ENCODE data around the gene LUC7L3.
"Not testable (repeated sequence)": the region's sequence is repeated elsewhere in the genome, so short reads cannot be mapped to it uniquely, and the experiment has no call there.

The LUC7L3 gene

DNA sequence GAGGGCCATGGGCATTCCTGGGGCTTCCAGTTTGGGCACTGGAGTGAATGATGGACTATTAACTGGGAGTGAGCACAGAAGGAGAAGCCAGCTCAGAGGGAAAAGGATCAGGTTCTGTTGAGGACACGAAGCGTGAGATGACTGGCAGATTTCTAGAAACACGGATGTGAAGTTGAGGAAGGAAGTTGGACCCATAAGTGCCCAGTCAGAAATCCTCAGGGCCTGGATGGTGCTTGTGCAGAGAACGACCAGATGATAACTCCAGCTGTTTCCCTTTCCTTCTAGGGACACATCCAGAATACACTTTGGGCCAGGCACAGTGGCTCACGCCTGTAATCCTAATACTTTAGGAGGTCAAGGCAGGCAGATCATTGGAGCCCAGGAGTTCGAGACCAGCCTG is 71.2 kb downstream of the LUC7L3 start:
- DNase-seq = no peak

GRCh38 chr17:50792132-50792531 is 72.7 kb downstream of the LUC7L3 start:
- no peak for DNase-seq

DNA sequence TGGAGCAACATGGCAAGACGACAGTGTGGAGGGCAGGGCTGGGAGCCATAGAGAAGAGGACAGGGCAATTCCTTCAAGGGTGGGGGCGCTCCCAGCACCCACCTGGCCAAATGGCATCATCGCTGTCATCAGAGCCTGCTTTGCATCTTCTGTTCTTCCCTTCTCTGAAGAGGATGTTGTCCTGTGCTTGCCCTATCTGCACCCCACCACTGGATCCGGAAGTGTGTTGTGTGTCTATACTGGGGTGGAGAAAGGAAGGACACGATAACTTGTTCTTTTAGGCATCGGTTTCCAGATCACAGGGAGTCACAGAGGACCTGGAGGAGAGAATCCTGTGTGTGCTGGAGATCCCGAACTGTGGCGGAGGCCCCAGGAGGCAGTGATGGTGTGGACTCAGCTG is 73.6 kb downstream of the LUC7L3 start:
- no peak for DNase-seq

DNA sequence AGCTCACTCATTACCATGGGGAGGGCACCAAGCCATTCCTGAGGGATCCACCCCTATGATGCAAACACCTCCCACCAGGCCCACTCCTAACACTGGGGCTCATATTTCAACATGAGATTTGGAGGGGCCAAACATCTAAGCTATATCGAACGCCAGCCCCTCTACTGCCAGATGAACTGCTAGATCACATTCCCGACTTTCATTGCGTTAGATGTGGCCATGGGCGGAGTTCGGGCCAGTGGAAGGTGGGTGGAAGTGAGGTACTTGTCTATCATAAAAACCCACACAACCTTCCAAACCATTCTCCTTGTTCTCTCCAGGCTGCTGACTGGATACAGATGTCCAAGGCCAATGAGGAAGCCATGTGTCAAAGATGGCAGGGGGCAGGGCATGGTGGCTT is 75.0 kb downstream of the LUC7L3 start:
- no peak for DNase-seq

DNA sequence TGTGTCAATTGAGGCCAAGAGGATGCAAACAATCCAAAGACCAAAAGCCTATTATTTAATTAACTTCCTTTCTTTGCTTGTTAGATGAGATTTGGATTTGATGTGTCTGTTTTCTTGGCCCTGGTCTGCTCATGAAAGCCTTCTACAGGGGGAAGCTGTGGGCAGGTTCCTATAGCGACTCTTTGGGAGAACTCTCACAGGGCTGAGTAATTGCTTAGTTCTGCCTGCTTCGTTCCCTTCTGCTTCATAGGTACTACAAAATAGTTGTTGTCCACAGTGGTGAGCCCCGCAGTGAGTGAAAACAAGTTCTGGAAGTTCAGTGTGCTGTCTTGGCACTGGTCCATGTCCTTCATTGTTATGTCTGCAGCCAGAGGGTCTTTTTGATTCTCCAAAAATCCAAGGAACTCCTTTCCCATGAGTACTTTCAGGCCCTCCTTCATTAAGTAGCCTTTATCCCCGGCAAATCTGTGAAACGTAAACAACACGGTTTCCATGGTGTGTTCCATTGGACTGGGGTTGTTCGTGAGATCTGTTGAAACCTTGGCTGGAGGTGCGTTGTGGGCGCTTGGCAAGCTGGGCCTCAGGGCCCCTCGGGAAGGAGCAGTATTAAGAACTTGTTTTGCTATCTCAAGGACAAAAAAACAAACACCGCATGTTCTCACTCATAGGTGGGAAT is 77.9 kb downstream of the LUC7L3 start:
- no peak for DNase-seq

- no peak for DNase-seq
These were observed 79.3 kb downstream of the LUC7L3 start for GRCh38 chr17:50798424-50799288.

- DNase-seq = no peak
These were observed 80.2 kb downstream of the LUC7L3 start for GRCh38 chr17:50799582-50799981.

DNA sequence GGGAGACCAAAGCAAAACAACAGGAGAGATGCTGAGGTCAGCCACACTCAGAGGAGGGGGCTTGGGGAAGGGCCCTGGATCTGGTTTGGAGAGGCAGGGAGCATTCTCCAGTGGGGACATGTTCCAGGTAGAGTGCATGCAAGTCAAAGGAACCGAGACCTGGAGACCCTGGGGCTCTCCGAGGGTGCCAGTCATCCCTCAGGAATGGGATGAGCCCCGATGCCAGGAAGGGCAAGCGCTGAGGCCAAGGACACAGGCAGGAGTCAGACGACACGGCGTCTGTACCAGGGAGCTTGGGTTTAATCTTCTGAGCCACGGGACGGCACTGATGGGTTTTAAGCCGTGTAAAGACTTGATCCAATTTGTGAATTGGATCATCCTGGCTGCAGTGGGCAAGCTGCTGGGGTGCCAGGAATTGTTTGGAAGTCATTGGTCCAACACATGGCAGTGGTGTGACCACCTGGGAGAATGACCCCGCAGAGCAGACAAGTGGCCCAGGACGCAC is 80.8 kb downstream of the LUC7L3 start:
- DNase-seq = no peak

DNA sequence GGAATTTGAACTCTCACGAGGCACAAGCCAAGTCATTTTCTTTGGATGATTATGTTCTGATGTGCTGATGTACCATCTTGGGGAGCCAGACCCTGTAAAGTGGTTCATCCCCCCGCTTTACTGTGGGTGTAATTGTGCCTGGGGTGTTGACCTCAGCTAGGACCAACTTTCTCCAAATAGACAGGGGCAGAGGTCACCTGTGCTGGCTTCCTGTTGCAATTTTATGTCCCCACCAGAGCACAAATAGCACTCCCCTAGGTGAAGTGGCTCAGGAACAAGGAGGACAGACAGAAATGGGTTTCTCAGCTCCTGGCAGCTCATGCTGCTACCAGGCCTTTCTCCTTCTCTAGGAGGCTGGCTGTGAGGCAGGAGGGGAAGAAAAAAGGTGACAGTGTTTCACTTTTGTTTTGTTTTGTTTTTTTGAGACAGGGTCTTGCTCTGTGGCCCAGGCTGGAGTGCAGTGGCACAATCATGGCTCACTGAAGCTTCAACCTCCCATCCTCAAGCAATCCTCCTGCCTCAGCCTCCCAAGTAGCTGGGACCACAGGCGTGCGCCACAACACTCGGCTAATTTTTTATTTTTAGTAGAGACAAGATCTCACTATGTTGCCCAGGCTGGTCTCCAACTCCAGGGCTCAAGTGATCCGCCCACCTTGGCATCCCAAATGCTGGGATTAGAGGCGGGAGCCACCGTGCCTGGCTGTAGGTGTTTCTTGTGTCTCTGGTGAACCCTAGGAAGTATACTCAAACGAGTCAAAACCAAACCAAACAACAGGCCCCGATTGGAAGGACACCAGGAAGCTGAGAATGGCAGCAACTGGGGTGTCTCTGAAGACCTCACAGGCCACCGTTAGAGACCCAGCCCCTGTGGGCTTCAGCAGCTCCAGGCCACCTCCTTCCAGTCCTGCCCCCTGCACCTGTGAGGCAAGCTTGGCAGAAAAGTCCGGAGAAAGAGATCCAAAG is 83.5 kb downstream of the LUC7L3 start:
- no peak for DNase-seq

DNA sequence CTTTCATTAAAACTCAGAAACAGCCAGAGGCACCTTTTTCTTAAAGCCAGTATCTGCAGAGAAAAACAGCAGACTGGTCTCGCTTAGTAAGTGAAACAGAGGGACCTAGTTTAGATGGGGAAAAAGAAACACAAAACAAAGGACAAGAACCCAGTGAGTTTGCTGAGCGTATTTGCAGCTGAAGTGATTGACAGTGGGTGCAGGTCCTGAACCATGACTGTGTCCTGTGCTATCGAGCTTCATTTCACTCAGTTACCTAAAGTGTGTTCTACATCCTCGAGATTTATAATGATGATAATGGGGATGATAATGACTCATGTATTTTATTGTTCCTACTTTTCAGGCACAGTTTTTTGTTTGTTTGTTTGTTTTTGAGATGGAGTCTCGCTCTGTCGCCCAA is 84.3 kb downstream of the LUC7L3 start:
- DNase-seq = no peak

DNA sequence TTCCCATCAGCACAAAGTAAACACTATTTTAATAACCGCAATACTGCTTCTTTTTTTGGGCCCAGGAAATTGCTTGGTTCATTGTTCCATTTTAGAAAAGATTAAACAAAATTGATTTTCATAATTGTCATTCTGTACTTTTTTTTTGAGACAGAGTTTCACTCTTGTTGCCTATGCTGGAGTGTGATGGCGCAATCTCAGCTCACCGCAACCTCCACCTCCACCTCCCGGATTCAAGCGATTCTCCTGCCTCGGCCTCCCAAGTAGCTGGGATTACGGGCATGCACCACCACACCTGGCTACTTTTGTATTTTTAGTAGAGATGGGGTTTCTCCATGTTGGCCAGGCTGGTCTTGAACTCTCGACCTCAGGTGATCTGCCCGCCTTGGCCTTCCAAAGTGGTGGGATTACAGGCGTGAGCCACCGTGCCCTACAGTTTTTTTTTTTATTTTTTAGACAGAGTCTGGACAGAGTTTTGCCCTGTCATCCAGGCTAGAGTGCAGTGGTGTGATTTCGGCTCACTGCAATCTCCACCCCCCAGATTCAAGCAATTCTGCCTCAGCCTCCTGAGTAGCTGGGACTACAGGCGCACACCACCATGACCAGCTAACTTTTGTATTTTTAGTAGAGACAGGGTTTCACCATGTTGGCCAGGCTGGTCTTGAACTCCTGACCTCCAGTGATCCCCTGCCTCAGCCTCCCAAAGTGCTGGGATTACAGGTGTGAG is 85.5 kb downstream of the LUC7L3 start:
- not testable (repeated sequence) for DNase-seq

- no peak for DNase-seq
These were observed 86.1 kb downstream of the LUC7L3 start for GRCh38 chr17:50805486-50805885.

Measured in activated CD4-positive, alpha-beta T cell treated with anti-CD3 and anti-CD28 coated beads, Interleukin-2, amount 50 U/mL, for 4 hours (primary cell).